NCI-H2227 (cell line): ENCODE results near the gene VMP1.
A peak's percentile ranks its signal among the peaks of the same experiment; 100 is the strongest.
"Not testable (repeated sequence)": the region's sequence is repeated elsewhere in the genome, so short reads cannot be mapped to it uniquely, and the experiment has no call there.

Experiments
- DNase-seq: peaks from one replicate; lab custom pipeline; 2025; ENCODE audit not compliant: unreplicated experiment; lab: John Stamatoyannopoulos, UW

Gene VMP1

DNA sequence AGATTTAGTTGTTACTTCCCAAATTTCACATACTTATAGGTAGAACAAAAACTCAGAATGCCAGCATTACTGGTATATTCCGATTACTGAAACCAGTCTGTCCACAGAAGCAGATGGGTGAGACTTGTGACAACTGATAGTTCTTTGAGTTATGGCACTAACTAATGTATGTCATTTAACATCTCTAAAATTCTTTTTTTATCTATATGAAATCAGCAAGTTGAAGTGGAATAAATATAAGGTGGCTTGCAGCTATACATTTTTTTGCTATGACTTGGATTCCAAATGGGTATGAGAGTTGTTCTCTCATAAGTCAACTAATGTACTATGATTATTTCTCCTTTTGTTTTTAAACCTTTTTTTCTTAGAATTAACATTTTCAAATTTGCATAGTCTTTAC is 69.1 kb downstream of the VMP1 start:
- no peak for DNase-seq

DNA sequence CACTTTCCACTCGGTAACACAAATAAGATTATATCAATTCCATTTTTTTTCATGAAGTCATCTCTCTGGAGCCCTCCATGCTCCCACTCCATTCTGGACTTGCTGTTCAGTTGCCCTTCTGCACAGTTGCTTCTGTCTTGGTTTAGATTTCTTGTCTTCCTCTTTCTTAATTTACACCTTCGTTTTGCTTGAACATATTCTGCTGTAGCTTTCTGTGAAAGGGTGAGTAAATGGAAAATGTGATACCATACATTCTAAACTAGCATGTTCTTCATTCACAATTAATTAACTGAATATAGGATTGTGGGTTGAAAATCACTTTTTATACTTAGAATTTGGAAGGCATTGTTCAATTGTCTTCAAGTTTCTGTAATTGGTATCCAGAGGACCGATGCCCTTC is 69.6 kb downstream of the VMP1 start:
- DNase-seq, result no peak

DNA sequence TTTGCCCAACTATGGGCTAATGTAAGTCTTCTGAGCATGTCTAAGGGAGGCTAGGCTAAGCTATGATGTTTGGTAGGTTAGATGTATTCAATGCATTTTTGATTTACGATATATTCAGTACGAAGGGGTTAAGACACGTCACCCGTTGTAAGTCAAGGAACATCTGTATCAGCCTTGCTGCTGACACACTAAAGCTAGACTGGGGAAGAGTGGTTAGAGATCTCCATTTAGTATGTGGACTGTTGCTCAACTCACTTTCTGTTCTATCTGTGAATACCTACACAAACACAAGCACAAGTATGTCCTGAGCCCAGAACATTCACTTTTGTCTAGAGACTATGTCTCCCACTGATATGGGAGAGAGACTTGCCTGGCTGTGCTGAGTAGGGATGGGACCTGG is 71.5 kb downstream of the VMP1 start:
- no peak for DNase-seq

DNA sequence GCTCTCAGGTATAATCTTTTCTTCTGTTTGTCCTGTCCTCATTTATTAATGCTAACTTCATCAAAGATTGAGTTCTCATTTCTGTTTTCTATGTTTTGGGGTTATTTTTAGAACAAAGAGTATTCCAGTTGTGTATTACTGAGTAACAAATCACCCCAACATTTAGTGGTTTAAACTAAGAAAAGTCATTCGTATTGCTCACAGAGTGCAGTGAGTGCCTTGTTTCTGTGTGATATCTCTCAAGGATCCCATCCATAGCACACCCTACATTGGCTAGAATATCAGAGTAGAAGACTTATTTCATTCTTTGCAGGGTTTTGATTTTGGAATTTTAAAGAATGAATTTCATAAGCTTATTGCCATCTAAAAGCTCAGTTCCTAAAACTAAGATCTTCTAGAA is 72.1 kb downstream of the VMP1 start:
- DNase-seq, result no peak

DNA sequence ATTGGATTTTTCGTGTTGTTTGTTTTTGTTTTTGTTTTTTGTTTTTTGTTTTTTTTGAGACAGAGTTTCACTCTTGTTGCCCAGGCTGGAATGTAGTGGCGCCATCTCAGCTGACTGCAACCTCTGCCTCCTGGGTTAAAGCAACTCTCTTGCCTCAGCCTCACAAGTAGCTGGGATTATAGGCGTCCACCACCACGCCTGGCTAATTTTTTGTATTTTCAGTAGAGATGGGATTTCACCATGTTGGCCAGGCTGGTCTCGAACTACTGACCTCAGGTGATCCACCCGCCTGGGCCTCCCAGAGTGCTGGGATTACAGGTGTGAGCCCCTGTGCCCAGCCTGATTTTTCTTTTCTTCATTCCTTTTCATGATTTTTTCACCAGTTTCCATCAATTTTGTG is 73.1 kb downstream of the VMP1 start:
- DNase-seq, result not testable (repeated sequence)

DNA sequence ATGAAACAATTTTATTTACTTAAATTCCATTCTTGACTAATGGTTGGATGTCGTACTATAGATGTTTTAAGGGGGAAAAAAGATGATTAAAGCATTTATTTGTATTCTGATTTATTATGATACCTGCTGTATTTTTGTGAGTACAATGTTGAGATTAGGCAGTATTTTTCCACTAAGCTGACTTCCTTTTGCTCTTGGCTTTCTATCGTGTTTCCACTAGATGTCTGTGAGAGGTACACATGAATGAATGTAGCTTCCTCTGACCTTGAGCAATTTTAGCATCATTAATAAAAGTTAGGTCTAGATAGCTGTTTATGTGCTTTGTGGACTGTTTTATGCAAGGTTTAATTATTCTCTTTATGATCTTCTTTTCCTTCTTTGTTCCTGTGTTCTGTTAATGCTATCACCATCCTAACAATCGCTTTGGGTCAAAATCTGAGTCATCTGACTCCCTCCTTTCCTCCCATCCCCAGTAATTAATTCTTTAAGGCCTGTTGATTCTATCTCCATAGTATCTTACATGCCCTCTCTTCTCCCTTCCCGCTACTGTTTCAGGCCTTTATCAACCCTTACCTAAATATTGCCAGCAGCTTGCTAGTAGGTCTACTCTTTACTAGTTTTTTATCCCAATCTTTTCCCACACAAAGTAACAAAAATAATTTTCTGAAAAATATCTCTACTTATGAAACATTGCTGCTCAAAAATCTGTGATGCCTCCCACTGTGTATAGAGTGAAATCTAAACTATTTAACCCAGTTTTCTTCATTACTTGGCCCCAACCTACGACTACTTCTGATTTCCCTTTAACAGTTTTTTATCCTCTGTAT is 76.0 kb downstream of the VMP1 start:
- DNase-seq, result no peak

DNA sequence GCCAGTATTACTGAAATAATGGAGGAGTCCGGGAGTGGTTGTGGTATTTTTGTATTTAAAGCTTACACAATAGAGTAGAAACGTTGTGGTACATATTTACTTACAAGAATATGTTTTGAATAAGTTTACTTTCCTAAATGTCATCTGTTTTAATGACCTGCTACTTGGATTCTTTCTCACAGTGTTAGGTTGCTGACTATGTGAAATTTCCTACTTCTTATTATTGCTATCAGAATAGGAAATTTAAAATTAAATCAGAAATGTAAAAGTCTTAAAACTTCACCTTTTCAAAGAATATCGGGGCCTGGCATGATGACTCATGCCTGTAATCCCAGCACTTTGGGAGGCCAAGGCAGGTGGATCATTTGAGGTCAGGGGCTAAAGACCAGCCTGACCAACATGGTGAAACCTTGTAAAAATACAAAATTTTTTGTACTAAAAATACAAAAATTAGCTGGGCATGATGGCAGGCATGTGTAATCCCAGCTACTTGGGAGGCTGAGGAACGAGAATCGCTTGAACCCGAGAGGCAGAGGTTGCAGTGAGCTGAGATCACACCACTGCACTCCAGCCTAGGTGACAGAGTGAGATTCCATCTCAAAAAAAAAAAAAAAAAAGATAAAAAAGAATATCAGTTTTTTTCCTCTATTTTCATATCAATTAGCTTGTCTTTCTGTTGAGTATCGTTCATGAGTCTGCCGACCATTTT is 77.8 kb downstream of the VMP1 start:
- no peak for DNase-seq

DNA sequence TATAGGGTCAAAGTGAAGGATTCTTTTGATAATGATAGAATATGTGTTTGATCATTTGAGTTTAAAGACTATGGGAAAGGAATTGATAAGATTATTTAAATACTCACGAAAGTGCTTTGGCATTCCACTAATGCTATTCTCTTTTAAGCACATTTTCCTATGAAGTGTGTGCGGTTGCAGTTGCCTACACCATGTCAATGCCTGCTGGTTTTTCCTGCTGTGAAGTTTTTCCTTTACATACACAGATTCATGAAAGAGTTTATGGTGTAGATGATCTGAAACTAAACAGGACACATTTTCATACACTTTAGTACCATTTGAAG is 78.7 kb downstream of the VMP1 start:
- DNase-seq, result no peak

DNA sequence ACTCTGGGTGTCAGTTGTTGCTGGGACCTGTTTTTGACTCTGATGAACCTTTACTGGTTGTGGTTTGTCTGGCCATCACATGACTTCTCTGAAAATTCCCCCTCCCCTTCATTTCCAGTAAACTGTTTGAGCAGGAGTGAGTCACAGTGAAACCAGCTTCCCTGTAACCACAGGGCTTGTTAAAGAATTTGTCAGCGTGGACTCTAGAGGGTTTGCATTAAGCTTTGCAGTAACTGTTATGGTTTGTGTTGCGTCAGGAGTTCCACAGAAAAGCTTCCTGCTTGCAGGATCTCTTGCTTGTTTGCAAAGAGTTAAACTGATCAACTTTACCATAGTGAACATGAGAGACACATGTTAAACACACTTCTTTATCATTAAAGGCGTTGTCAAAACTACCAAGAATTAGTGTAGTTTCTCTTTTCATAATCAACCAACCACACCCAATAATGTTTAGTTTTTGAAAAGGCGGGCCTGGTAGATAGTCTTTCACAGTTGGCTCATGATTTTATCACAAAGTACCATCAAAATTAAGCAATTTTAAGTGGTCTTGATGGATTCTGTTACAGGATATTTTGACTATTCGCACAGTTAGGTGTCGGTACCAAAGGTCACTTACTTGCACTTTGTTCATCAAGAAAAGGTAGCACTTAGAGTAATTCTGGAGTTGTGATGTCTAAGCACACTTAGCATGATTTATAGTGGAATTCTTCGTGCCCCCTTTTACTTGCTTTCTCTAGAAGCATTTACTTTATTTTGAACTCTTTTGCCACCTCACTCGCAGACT is 79.3 kb downstream of the VMP1 start:
- DNase-seq, result peak; percentile 25

DNA sequence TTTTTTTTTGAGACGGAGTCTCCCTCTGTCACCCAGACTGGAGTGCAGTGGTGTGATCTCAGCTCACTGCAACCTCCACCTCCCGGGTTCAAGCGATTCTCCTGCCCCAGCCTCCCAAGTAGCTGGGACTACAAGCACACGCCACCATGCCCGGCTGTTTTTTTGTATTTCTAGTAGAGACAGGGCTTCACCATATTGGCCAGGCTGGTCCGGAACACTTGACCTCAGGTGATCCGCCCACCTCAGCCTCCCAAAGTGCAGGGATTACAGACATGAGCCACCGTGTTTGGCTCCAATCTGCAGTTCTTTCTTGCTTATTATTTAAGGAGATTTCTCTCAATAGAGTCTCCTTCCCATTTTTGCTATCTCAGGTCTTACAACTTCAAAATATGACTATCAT is 82.4 kb downstream of the VMP1 start:
- not testable (repeated sequence) for DNase-seq

DNA sequence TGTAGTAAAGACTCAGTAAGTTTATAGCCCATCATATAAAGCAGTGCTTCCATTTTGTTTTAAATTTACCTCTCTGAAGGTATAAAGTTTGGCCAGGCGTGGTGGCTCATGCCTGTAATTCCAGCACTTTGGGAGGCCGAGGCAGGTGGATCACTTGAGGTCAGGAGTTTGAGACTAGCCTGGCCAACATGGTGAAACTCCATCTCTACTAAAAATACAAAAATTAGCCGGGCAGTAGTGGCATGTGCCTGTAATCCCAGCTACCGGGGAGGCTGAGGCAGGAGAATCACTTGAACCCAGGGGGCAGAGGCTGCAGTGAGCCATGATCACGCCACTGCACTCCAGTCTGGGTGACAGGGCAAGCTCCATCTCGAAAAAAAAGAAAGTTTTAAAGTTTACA is 83.0 kb downstream of the VMP1 start:
- not testable (repeated sequence) for DNase-seq

DNA sequence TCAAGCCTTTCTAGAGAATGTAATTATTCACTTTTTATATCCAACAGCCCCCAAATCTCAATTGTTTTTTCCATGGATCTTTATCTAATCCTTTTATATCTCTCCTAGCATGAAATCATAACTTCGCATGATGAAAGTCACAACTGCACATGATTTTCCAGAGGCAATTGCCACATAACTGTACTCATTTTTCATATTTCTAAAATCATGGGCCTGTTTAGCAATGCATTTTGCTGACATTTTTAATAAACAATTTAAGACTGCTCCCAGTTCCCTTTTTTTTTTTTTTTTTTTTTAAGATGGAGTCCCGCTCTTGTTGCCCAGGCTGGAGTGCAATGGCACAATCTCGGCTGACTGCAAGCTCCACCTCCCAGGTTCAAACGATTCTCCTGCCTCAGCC is 83.5 kb downstream of the VMP1 start:
- no peak for DNase-seq

DNA sequence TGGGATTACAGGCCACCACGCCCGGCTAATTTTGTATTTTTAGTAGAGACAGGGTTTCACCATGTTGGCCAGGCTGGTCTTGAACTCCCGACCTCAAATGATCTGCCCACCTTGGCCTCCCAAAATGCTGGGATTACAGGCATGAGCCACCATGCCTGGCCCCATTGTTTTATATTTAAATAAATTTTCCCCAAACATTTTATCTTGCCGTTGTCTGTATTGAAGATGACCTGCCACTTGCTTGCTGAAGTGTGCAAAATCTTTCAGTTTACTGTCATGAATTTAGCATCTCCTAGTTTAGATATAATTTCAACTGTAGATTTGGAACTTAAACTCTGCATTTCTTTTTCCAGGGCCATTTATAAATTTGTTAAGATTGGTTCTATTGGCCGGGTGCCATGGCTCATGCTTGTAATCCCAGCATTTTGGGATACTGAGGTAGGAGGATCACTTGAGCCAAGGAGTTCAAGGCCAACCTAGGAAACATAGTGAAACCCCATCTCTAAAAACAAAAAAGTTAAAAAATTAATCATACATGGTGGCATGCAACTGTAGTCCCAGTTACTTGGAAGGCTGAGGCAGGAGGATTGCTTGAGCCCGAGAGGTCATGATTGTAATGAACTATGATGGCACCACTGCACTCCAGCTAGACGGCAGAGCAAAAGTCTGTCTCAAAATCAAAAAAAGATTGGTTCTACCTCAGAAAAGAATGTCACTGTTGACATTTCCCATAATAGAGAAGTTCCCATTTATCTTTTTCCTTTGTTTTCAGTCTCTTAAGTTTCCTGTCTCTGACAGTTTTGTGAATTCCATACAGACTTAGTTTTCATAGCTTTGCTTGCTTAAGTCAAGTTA is 84.4 kb downstream of the VMP1 start:
- no peak for DNase-seq

DNA sequence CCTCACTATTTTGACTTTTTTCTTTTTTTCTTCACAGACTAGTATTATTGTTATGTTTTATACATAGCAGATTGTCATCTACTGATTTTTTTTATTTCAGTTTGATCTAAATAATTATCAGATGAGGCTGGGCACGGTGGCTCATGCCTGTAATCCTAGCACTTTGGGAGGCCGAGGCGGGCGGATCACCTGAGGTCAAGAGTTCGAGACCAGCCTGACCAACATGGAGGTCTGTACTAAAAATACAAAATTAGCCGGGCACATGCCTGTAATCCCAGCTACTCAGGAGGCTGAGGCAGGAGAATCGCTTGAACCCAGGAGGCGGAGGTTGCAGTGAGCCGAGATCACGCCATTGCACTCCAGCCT is 85.0 kb downstream of the VMP1 start:
- DNase-seq, result not testable (repeated sequence)

DNA sequence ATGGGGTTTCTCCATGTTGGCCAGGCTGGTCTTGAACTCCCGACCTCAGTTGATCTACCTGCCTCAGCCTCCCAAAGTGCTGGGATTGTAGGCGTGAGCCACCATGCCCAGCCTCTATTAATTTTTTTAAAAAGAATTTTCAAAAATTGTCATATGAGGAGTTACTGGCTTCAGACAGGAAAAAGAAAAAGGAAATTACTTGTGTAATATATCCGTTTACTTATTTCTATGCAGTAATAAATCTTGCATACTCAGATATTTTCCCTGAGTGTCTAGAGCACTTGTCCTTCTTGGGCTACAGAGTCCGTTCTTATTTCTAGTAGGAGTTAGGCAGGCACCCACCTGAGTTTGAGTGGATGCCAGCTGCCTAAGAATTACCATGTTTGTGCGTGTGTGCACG is 85.8 kb downstream of the VMP1 start:
- no peak for DNase-seq

DNA sequence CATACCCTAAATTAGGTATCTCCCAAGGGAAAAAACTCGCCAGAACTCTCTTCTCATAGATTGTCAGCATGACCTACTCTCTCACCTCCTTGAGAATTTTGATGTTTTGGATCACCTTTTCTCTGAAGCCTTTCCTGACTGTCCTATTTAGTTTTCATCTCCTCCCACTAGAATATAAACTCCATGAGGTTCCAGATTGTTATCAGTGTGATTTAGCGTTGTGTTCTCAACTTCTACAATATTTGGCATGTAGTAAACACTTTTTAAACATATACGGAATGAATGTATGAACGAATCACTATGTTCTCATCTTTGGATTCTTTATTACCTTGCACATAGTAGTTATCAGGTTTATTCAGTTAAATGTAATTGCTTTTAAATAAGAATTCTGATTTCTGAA is 88.7 kb downstream of the VMP1 start:
- DNase-seq, result no peak

DNA sequence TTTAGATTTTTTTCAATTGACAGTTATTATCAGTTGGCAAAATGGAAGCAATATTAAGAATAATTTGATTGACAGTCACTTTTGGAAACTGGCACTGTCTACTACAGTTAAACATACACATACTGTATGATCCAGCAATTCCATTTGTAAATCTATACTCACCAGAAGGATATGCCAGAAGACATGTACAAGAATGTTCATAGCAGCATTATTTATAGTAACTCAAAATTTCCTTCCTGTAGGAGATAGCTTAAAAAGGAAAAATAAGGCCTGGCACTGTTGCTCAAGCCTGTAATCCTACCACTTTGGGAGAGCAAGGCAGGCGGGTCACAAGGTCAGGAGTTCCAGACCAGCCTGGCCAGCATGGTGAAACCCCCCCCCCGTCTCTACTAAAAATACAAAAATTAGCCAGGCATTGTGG is 89.3 kb downstream of the VMP1 start:
- no peak for DNase-seq

DNA sequence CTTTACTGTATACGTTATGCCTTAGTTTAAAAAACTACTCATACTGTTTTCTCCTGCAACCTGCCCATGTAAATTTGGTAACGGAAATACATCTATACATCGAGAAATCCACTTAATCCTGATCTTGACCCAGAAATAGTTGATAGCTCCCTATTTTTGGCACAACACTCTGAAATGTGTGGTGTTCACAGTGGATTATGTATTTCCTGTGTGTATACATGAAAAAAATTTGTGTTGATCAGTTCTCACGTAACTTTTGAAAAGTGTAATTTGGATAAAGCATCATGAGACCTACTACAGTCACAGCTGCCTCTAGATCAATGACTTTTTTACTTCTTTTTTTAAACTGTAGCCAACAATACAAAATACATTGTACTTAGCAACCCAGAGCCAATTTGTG is 90.7 kb downstream of the VMP1 start:
- no peak for DNase-seq

DNA sequence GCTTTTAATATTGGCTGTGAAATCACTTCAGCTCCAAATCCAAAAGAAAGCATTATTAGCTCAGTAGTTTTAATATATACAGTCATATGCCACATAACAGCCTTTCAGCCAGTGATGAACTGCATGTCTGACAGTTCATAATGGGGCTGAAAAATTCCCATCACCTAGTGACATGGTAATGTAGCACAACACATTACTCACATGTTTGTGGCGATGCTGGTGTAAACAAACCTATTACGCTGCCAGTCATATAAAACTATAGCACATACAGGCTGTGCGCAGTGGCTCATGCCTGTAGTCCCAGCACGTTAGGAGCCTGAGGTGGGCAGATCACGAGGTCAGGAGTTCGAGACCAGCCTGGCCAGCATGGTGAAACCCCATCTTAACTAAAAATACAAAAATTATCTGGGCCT is 93.1 kb downstream of the VMP1 start:
- no peak for DNase-seq

DNA sequence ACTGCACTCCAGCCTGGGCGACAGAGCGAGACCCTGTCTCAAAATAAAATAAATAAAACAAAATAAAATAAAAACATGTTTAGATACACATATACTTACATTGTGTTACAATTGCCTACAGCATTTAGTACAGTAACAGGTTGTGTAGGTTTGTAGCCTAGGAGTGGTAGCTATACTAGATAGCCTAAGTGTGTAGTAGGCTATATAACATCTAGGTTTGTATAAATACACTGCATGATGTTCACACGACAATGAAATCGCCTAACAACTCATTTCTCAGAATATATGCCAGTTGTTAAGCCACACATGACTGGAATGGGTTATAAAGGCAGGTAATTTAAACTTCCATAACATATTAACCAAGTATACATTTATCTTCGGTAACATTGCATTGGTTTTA is 94.7 kb downstream of the VMP1 start:
- DNase-seq, result no peak

DNA sequence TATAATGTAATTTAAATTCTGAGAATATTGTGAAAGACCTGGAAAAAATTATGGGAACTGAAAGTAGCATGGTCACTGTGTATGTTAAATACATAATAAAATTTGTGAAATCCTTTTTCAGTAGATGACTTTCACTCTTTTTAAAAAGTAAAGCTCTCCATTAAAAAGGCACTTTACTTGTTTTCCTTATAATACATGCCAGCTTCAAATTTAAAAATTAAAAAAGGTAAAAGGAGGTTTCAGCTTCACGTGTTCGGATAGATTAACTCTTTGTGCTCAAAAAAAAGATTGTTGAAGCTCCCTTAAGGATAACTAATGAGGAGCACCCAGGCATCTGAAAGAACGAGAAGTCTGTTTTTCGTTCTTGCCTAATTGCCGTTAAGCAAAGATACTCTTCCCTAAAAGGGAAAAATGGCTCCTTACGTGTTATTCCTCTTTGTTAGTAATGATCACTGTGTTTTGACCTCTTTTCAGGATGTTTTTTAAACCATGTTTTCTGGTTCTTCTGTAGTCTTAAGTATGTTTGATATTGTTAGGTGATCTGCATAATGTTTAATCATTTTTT is 97.5 kb downstream of the VMP1 start:
- DNase-seq, result peak; percentile 9
